Stomach (tissue), 4 donors: ENCODE results near the gene MT2A.

ENCODE experiments used
- CTCF ChIP-seq, 7 experiments: fragments of 450-650 bp in 4 of 7; fragments of 200-600 bp in 3 of 7; sonication (generic) in 3 of 7; IDR thresholded peaks; one replicate each; pipeline ENCODE4 v1.5.1; 2016 to 2019; ENCODE audit warnings: antibody characterized with exemption in 7 of 7, control low read depth in 2 of 7, mild to moderate bottlenecking in 1 of 7
- POLR2A ChIP-seq, 4 donors: fragments of 450-650 bp; IDR thresholded peaks; one replicate each; pipeline ENCODE4 v1.6.1; 2016; ENCODE audit warnings: antibody characterized with exemption in 4 of 4, control low read depth in 2 of 4, mild to moderate bottlenecking in 1 of 4, moderate library complexity in 1 of 4
- POLR2AphosphoS5 ChIP-seq, 3 donors: sonication (generic); formaldehyde crosslinking; IDR thresholded peaks; one replicate each; pipeline ENCODE4 v1.6.1; 2016; ENCODE audit warnings: antibody characterized with exemption in 3 of 3

GRCh38 chr16:56607675-56608042, 725 bp upstream of the MT2A start:
- TF ChIP-seq POLR2AphosphoS5 (IDR thresholded peaks at IDR 0.05) (no peak), CTCF (IDR thresholded peaks at IDR 0.05) (no peak), POLR2A (IDR thresholded peaks at IDR 0.05) (no peak)
